Fibroblast of pulmonary artery (primary cell): Measurements from ENCODE around the gene TRIM56.

ENCODE experiments used
- DNase-seq: peaks from one replicate; pipeline ENCODE4 v3.0.0-alpha.2; 2010; ENCODE audit warnings: low read depth
- H3K4me3 ChIP-seq: replicated peaks from 2 replicates; pipeline ENCODE4 v1.5.1; 2011; ENCODE audit warnings: low read depth, mild to moderate bottlenecking, control low read depth, low read length, moderate library complexity
- CTCF ChIP-seq: IDR thresholded peaks from 2 replicates; pipeline ENCODE4 v1.5.1; 2011; ENCODE audit warnings: mild to moderate bottlenecking, control low read depth, low read length, inconsistent platforms; ENCODE audit errors: missing control alignments

The TRIM56 gene

GRCh38 chr7:101093906-101094305 is 8.6 kb downstream of the TRIM56 start:
- TF ChIP-seq CTCF = no peak
- peak; percentile 71 for DNase-seq
- no peak overlapping the region for H3K4me3 ChIP-seq

- TF ChIP-seq CTCF = no peak
- no peak for DNase-seq
- H3K4me3 ChIP-seq = peak overlapping the region; percentile 18
These were observed 9.1 kb downstream of the TRIM56 start for GRCh38 chr7:101094376-101094775.

- peak; percentile 81 for DNase-seq
- peak overlapping the region; percentile 18 for H3K4me3 ChIP-seq
- peak; percentile 80 for TF ChIP-seq CTCF
These were observed 9.6 kb downstream of the TRIM56 start for GRCh38 chr7:101094791-101095375.

GRCh38 chr7:101096331-101096956 is 11.2 kb downstream of the TRIM56 start:
- H3K4me3 ChIP-seq = no peak overlapping the region
- TF ChIP-seq CTCF = no peak
- no peak for DNase-seq

- H3K4me3 ChIP-seq = no peak overlapping the region
- no peak for TF ChIP-seq CTCF
- DNase-seq = no peak
These were observed 11.7 kb downstream of the TRIM56 start for GRCh38 chr7:101096957-101097347.

GRCh38 chr7:101097561-101097960 is 12.3 kb downstream of the TRIM56 start:
- TF ChIP-seq CTCF = no peak
- H3K4me3 ChIP-seq = no peak overlapping the region
- no peak for DNase-seq
